K562 (cell line): ENCODE data around the gene NTM. TPM values are rescaled to one million over a fixed set of nuclear protein-coding genes. Genes with fewer than 3 reads are reported as not detected.

Experiments used
- ATAC-seq: fragments of 200-7000 bp; cut with Tn5 transposase; 3 replicates; pipeline ENCODE4 v1.9.1; 2020; ENCODE audit warnings: moderate library complexity
- BruUV-seq: library from RNA; stranded (reverse); fragments of 400-500 nt; replicated peaks from 2 replicates; lab custom pipeline; 2021; lab: Mats Ljungman, UMichigan
- CTCF ChIA-PET: fragments of 300-600 bp; formaldehyde crosslinking; extraction: SDS; loops from one replicate; lab custom pipeline; 2021; ENCODE audit warnings: low intra/inter-chr PET ratio; lab: Yijun Ruan, JAX
- POLR2A ChIA-PET: fragments of 300-600, 350-650 bp; sonication (Branson Sonifier 250); formaldehyde crosslinking; extraction: SDS; loops from one replicate; lab custom pipeline; 2021; ENCODE audit warnings: antibody characterized with exemption, inconsistent platforms; lab: Yijun Ruan, JAX
- DNase-seq, 4 experiments: peaks; one replicate each; pipeline versions ENCODE4 v3.0.0 to v3.0.0-alpha.2; 2011 to 2018; ENCODE audit warnings: low spot score in 3 of 4, mixed read lengths in 3 of 4; ENCODE audit errors: extremely low read depth in 1 of 4
- FAIRE-seq: peaks from 2 replicates; lab custom pipeline; 2011; peaks lifted over from hg19 to GRCh38; lab: Jason Lieb, UNC
- H2AFZ ChIP-seq: 2 replicates; pipeline ENCODE4 v1.6.0; 2011; ENCODE audit warnings: low read depth, low read length, control low read depth, inconsistent platforms
- H3K27ac ChIP-seq: fragments of 200-600 bp; 3 replicates; pipeline ENCODE4 v1.8.0; 2011; ENCODE audit warnings: low read depth, mild to moderate bottlenecking, control low read depth, inconsistent platforms, low read length, moderate library complexity, mixed read lengths; ENCODE audit errors: extremely low read depth
- H3K27me3 ChIP-seq, 2 experiments: fragments of 300-600 bp in 1 of 2; 2 replicates in 1 of 2; 3 replicates in 1 of 2; pipeline versions ENCODE4 v1.6.0 to v1.8.0; 2011; ENCODE audit warnings: inconsistent platforms in 2 of 2, low read length in 2 of 2, mild to moderate bottlenecking in 1 of 2, mixed read lengths in 1 of 2, moderate library complexity in 1 of 2; ENCODE audit not compliant: control insufficient read depth in 2 of 2, insufficient read depth in 2 of 2
- H3K36me3 ChIP-seq: fragments of 300-600 bp; 3 replicates; pipeline ENCODE4 v1.8.0; 2011; ENCODE audit warnings: mild to moderate bottlenecking, low read length, inconsistent platforms; ENCODE audit not compliant: control insufficient read depth, insufficient read depth
- H3K4me1 ChIP-seq, 2 experiments: fragments of 200-600 bp in 1 of 2; replicated peaks in 1 of 2; 2 replicates in 1 of 2; 3 replicates in 1 of 2; pipeline versions ENCODE4 v1.5.1 to v1.8.0; 2011; ENCODE audit warnings: inconsistent platforms in 2 of 2, low read length in 2 of 2, mild to moderate bottlenecking in 1 of 2, mixed read lengths in 1 of 2, moderate library complexity in 1 of 2; ENCODE audit not compliant: control insufficient read depth in 2 of 2, insufficient read depth in 2 of 2
- H3K4me2 ChIP-seq: 2 replicates; pipeline ENCODE4 v1.6.1; 2011; ENCODE audit warnings: low read length, control low read depth, inconsistent platforms, mixed read lengths; ENCODE audit not compliant: insufficient read depth
- H3K4me3 ChIP-seq: fragments of 200-600 bp; sonication (generic), shearing (Covaris generic); 2 replicates; pipeline ENCODE4 v1.5.1; 2016; ENCODE audit warnings: control low read depth, inconsistent platforms
- H3K79me2 ChIP-seq: fragments of 200-600 bp; 3 replicates; pipeline ENCODE4 v1.8.0; 2011; ENCODE audit warnings: low read length, inconsistent platforms; ENCODE audit not compliant: control insufficient read depth, insufficient read depth
- H3K9ac ChIP-seq, 2 experiments: 2 replicates each; pipeline versions ENCODE4 v1.6.0 to v1.6.1; 2011; ENCODE audit warnings: low read depth in 2 of 2, low read length in 2 of 2, control low read depth in 1 of 2, inconsistent platforms in 1 of 2, mild to moderate bottlenecking in 1 of 2, mixed read lengths in 1 of 2; ENCODE audit not compliant: insufficient read depth in 1 of 2
- H3K9me1 ChIP-seq: one replicate; pipeline ENCODE4 v1.6.0; 2011; ENCODE audit warnings: inconsistent platforms, mild to moderate bottlenecking, low read length, moderate library complexity; ENCODE audit not compliant: control insufficient read depth, insufficient read depth
- H3K9me3 ChIP-seq: replicated peaks from 2 replicates; pipeline ENCODE4 v1.5.1; 2011; ENCODE audit warnings: low read depth, low read length, inconsistent platforms; ENCODE audit not compliant: control insufficient read depth, insufficient read depth
- H4K20me1 ChIP-seq: replicated peaks from 2 replicates; pipeline ENCODE4 v1.6.1; 2011; ENCODE audit warnings: low read length, inconsistent platforms, mixed read lengths; ENCODE audit not compliant: control insufficient read depth, insufficient read depth
- EHMT2 ChIP-seq: fragments of 450-650 bp; IDR thresholded peaks from 2 replicates; pipeline ENCODE4 v1.6.1; 2018; ENCODE audit warnings: antibody characterized with exemption
- IRF2 ChIP-seq: sonication (generic); formaldehyde crosslinking; IDR thresholded peaks from 2 replicates; pipeline ENCODE4 v1.8.1; 2022; ENCODE audit warnings: mild to moderate bottlenecking, missing genetic modification reagents
- TAF7 ChIP-seq: fragments of 450-650 bp; IDR thresholded peaks from 2 replicates; pipeline ENCODE4 v1.6.1; 2016; ENCODE audit warnings: missing genetic modification characterization, missing compliant biosample characterization
- ZEB2 ChIP-seq: fragments of 450-650 bp; IDR thresholded peaks from 2 replicates; pipeline ENCODE4 v1.6.1; 2016
- ZKSCAN8 ChIP-seq: fragments of 200-800 bp; sonication (Bioruptor generic); IDR thresholded peaks from 2 replicates; pipeline ENCODE4 v1.6.1; 2016; ENCODE audit warnings: missing genetic modification characterization, missing compliant biosample characterization
- WGBS: fragments of 100-300 bp; shearing (Covaris generic); methylation state at CpG from one replicate; pipeline ENCODE4 v1.1.6; 2016; ENCODE audit warnings: low coverage, mixed read lengths; ENCODE audit not compliant: insufficient coverage; ENCODE audit errors: missing lambda C conversion rate; 5-methylcytosine and 5-hydroxymethylcytosine counted together
- in situ Hi-C: fragments of 300-500 bp; cut with MboI; formaldehyde crosslinking; loops from 4 replicates; pipeline ENCODE4 v1.15.0; 2018; ENCODE audit warnings: inconsistent platforms, mixed read lengths
- intact Hi-C: fragments of 100-400 bp; cut with micrococcal nuclease; formaldehyde crosslinking; loops from 2 replicates; pipeline ENCODE4 v1.14.2; 2022
- polyA plus RNA-seq, 8 experiments: library from polyadenylated mRNA; depleted of rRNA in 4 of 8; stranded (reverse) in 5 of 8; unstranded in 3 of 8; fragments of >200 nt; fragmentation: Nextera tagmentation in 2 of 8; fragmentation: Illumina TruSeq in 1 of 8; extraction: Ambion mirVana in 2 of 8; extraction: Trizol in 1 of 8; gene quantifications; 2 replicates each; pipeline versions ENCODE4 v1.2.1 to v1.2.3, GENCODE V29; 2011 to 2014; ENCODE audit warnings: inconsistent platforms in 1 of 8, missing spikeins in 1 of 8
- total RNA-seq, 7 experiments: library from RNA; depleted of rRNA in 6 of 7; stranded (reverse); fragments of >200 nt in 6 of 7; fragmentation: Illumina TruSeq in 2 of 7; extraction: Trizol in 2 of 7; gene quantifications; 2 replicates each; pipeline versions ENCODE4 v1.2.1 to v1.2.3, GENCODE V29; 2011 to 2021; ENCODE audit warnings: low replicate concordance in 1 of 7
- TF ChIP-seq, protein P1 (sequence below): fragments of 450-650 bp; IDR thresholded peaks from 2 replicates; pipeline ENCODE4 v1.6.1; 2017; ENCODE audit warnings: mild to moderate bottlenecking, moderate library complexity

The NTM gene
- total and polyA plus RNA-seq, 9 of the 15 experiments (the other 6 are each of a cell fraction or from before 2014, with no cell fraction given), result not detected

DNA sequence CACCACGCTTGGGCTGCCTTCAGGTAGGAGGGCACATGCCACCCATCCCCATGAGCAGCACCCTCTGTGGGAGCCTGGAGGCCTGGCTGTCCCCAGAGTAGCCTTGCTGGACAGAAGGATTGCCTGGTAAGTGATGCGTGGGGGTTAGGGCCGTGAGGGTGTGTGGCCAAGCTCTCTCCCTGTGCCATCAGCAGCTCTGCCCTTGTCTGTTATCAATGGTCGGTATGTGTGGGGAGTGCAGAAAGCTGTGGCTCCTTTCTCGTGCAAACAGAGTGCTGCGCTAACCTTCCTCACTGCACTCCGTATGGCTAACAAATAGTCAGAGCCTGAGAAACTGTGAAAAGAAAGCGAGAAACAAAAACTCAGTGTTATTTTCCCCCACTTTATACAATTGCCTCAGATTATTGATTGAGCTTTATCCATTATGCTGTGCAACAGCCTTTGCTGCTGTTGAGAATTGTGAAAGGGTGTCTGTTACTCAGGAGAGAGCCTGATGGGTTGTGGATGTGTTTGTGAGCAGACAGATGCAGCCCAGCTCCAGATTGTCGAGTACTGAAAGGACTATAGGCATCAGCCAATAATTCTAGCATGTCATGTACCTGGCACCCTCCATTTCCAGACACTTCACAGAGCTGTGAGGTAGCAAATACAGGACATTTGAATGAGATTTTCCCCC lies 432.2 kb downstream of the NTM start:
- ChIA-PET CTCF (interaction anchor here (0.7 kb wide), 1 partner anchor 14 kb away, joined by 4 read pairs; no protein-coding TSS in a partner anchor), POLR2A (interaction anchor here (1.0 kb wide), 1 partner anchor 12 kb away, joined by 3 read pairs; no protein-coding TSS in a partner anchor)
- no peak overlapping the region for H3K9ac ChIP-seq
- H3K79me2 ChIP-seq, result no peaks in the 10 kb centered on the region
- H3K4me1 ChIP-seq, result no peaks in the 10 kb centered on the region
- no peaks in the 10 kb centered on the region for H3K36me3 ChIP-seq
- TF ChIP-seq ZKSCAN8 (no peak), TAF7 (tag) (no peak), ZEB2 (no peak), EHMT2 (no peak), IRF2 (no peak)
- TF ChIP-seq, protein P1, sequence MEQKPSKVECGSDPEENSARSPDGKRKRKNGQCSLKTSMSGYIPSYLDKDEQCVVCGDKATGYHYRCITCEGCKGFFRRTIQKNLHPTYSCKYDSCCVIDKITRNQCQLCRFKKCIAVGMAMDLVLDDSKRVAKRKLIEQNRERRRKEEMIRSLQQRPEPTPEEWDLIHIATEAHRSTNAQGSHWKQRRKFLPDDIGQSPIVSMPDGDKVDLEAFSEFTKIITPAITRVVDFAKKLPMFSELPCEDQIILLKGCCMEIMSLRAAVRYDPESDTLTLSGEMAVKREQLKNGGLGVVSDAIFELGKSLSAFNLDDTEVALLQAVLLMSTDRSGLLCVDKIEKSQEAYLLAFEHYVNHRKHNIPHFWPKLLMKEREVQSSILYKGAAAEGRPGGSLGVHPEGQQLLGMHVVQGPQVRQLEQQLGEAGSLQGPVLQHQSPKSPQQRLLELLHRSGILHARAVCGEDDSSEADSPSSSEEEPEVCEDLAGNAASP, result no peak
- no peak overlapping the region for H3K4me3 ChIP-seq
- 0% methylated on average over 9 of the region's 9 CpGs for WGBS
- no peak overlapping the region for H2AFZ ChIP-seq
- H4K20me1 ChIP-seq, result no peaks in the 10 kb centered on the region
- FAIRE-seq (no peak), DNase-seq (no peak), ATAC-seq (no peak)
- BruUV-seq, result no TSS peak
- H3K27ac ChIP-seq, result no peak overlapping the region
- no peak overlapping the region for H3K4me2 ChIP-seq
- no peaks in the 10 kb centered on the region for H3K27me3 ChIP-seq
- intact Hi-C loops (no loop called here), in situ Hi-C loops (no loop called here)
- H3K9me3 ChIP-seq, result no peaks in the 10 kb centered on the region
- no peaks in the 10 kb centered on the region for H3K9me1 ChIP-seq
